ENCODE results near the gene EIF5. TPM values are rescaled to one million over a fixed set of nuclear protein-coding genes. Genes with fewer than 3 reads are reported as not detected.

EIF5 gene
- total RNA-seq (2014; rRNA removed; shearing (Covaris generic)), result 161 and 306 TPM in 2 replicates

DNA sequence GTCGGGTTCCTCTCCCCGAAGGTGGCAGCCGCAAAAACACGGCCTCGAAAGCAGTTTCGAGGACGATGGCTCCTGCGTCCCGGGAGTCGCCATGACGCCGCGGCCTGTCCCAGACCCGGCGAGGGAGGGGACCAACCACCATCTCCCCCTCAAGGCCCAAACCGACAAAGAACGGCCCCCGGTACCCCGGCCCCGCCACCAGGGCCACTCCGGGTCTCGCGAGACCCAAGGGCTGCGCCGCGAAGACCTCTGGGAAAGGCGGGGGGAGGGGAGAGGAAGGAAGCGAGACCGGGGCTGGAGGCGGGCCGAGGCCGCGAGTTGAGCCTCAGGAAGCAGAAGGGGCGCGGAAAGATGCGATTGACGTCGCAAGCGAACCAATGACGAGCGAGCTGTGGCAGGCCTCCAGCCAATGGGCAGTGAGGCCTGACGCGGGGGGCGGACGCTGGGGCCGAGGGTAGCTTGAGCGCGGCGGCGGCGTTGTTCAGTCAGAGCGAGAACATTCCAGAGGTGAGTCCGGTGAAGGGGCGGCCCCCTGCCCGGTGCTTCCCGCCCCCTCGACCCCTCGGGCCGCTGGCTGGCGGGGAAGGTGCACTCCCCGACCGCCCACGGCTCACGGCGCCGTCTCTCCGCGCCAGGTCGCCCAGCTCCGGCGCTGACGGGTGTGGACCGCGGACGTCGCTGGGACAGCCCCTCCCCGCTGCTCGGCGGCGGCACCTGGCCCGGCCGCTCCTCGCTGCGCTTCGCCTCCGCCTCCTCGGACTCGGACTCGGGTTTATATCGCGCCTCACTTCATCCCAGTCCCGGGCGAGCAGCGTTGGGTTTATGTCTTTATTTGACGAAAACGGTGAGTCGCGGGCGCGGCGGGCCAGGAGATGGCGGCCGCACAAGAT is at the start of gene EIF5:
Gene EIF5, plus strand, starts transcription at position 484 of the 890 bp plus-strand sequence. CDS start 1,624 bp downstream, outside the sequence.
- peak; percentile 100 for DNase-seq (ENCODE audit: low read depth)

DNA sequence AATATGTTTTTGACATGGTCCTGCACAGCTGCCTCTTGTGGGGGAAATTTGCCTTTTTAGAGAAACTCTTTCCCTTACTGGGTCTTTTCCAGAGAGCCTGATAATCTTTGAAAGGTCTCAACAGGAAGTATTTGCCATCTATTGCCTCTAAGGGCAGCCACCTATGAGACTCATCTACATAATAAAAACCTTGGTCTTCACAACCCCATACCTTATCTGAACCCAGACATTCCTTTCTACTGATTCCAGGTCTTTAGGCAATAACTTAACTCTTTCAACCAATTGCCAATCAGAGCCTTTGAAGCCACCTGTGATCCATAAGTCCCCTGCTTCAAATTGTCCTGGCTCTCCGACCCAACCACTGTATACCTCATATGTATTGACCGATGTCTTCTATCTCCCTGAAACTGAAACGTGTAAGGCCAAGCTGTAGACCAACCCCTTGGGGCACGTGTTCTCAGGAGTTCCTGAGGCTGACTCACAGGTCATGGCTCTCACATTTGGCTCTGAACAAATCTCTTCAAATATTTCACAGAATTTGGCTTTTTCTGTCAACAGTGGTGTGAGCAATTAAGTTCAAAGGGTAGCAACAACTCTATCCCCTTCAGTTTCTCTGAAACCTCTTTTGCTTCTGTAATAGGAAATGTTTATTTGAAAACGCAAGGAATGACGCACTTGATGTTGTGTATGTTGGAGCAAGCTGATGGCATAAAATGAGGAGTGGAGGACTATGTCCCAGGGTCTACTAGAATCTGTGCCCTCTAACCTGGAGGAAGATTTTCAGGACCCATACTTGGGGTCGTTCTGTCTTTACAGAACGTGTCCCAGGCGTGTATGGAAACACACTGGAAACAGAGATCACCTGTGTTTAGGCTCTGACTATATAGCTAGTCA is 49.2 kb upstream of the EIF5 start:
- DNase-seq (ENCODE audit: low read depth), result peak; percentile 29

DNA sequence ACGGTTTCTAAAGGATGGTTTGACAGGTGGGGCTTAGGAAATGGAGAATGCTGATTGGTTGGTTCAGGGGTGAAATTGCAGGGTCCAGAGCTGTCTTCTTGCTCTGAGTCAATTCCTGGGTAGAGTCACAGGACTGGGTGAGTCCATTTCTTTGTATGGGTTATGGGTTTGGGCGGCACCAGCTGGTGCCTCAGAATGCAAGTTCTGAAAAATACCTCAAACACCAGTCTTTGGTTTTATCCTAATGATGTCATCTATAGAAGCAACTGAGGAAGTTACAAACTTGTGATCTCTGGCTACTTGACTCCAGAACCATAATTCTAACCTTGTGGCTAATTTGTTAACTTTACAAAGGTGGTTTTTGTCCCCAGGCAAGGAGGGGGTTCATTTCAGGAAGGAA is 47.6 kb upstream of the EIF5 start:
- DNase-seq (ENCODE audit: low read depth), result no peak

DNA sequence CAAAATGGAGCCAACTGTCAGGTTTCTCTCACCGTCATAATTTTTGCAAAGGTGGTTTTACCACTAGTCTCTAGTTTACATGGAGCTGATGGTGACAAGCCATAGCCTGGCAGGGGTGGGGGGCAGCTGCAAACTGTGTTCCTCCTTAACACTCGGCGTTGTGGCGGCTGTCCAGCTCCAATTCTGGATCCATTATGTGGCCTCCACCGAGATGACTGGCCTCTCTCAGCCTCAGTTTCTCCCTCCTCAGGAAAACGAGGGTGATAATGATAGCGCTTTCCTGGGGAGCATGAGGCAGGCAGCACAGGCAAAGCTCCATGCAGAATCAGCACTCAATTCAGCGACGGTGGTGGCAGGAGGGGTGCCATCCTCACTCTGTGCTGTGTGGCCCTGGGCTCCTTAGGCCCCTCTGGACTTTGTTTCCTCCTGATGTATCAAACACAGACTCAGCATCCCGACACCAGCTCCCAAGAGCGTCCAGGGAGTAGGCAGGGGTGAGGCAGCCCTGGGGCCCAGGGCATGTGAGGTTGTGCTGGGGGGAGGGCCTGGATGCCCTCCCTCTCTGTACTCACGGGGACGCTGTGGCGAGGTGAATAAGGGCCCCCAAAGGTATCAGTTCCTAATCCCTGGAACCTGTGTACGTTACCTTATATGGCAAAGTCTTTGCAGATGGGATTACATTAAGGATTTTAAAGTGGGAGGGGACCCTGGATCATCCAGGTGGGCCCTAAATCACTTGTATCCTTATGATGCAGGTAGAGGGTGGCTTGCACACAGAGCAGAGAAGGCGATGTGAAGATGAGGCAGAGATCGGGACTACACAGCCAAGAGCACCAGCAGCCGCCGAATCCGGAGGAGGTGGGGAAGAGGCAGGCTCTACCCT is 46.8 kb upstream of the EIF5 start:
- DNase-seq (ENCODE audit: low read depth), result no peak

DNA sequence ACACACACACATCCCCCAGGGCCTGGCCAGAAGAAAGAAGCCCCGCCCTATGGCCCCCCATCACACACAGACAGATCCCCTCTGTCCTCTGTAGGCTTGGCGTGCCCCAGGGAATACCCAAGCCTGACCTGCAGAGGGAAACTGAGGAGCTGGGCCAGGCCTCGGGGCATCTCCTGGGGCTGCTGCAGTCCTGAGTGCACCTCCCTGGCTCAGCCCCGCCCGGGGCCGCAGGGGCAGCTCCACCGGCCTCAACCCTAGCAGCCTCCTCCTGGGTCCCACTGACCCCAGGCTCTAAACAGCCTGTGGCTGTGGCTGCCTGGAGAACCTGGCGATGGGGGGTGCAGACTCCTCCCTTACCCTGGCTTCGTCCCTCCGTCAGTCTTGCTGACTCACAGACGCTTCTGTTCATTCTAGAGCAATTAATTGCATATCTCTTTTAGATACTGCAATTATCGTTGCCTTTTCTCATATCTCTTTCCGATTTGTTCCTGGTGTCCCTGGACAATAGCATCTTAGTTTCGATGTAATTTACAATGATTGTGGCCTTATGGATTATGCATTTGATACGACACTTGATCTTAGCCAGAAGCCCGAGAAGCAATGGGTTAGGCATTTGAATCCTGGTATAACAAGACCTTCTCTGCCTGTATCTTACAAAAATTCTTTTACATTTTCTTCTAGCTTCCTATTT is 45.8 kb upstream of the EIF5 start:
- no peak for DNase-seq (ENCODE audit: low read depth)

DNA sequence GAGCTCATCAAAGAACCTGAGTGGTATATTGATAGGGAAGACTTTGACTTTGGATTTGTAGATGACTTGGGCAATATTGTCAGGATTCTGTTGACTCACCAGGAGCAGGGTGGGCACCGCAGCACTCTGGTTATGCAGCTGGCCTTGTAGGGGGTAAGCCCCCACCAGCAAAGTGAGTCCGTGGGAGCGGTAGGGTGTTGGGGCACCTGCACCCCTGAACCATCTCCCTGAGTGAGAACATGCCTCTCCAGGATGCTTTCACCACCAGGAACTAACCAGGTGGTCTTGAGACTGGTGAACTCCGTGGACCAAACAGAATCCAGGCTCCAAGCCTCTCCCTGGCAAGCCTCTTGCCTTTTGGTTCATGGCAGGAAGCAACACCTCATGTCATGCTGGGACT is 44.0 kb upstream of the EIF5 start:
- DNase-seq (ENCODE audit: low read depth), result no peak

DNA sequence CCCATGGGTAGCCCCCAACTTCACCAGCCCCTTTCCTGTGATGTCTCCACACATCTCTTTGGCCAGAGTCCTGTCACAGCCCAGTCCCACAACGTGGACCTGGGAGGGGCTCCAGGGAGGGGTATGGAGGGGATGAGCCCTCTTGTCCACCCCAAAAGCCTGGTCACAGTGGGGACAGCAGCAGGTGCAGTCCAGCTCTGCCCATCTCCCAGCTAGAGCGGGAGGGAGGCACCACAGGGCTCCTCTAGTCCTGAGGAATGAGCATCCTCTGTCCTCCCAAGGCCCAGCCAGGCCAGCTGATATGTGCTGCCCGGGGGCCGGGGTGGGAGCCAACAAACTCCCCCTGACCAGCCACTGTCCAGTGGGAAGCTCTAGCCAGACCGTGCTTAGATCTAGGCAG is 43.5 kb upstream of the EIF5 start:
- no peak for DNase-seq (ENCODE audit: low read depth)

DNA sequence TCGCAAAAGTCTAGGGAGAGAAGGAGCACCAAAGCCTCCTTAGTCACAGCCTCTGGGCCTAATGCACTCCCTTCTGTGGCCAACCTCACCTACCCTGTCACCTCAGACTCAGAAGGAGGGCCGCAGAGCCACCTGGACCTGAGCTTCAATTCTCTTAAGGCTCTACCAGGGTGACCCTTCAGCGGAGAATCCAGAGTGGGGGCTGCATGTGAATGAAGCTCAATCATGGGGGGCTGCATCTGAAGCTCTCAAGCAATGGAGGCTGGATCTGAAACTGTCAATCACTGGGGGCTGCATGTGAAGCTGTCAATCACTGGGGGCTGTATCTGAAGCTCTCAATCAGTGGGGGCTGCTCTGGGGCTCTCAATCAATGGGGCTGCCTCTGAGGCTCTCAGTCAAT is 43.1 kb upstream of the EIF5 start:
- no peak for DNase-seq (ENCODE audit: low read depth)

DNA sequence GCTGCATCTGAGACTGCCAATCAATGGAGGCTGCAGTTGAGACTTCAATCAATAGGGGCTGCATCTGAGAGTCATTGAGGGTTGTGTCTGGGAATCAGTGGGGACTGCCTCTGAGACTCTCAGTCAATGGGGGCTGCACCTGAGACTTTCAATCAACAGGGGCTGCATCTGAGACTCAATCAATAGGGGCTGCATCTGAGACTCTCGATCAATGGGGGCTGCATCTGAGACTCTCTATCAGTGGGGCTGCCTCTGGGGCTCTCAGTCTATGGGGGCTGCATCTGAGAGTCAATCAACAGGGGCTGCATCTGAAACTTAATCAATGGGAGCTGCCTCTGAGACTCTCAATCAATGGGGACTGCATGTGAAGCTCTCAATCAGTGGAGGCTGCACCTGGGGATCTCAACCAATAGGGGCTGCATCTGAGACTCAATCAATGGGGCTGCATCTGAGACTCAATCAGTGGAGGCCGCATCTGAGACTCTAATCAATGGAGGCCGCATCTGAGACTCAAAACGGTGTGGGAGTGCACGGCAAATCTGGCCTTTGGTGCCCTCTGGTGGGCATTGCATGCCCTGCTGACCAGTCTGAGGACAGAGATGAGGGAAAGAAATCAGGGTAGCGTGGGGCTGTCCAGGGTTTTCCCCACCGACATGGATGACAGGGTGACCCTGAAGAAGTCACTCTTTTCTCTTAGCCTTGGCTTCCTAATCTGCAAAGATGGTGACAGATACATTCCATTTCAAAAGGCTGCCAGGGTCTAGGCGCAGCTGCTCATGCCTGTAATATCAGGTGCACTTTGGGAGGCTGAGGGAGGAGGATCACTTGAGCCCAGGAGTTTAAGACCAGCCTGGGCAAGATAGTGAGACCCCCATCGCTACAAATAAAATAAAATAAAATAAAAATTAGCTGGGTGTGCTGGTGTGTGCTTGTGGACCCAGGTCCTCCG is 41.3 kb upstream of the EIF5 start:
- peak; percentile 79 for DNase-seq (ENCODE audit: low read depth)

DNA sequence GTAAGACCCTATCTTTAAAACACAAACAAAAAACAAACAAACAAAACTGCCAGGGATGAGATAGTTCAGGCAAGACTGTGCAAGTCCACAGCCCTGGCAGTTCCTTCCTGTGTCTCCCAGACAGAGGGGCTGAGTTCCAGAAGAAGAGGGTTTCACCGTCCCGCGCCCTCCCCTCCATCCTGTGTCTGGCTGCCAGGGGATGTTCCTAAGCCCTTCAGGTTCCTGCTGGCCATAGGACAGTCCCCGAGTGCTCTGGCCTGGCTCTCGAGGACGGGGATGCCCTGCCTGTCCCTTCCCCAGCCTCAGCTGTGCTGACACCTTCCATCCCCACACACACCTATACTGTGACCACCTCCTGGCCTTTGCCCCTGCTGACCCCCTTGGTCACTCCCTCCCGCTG is 40.6 kb upstream of the EIF5 start:
- DNase-seq (ENCODE audit: low read depth), result no peak

DNA sequence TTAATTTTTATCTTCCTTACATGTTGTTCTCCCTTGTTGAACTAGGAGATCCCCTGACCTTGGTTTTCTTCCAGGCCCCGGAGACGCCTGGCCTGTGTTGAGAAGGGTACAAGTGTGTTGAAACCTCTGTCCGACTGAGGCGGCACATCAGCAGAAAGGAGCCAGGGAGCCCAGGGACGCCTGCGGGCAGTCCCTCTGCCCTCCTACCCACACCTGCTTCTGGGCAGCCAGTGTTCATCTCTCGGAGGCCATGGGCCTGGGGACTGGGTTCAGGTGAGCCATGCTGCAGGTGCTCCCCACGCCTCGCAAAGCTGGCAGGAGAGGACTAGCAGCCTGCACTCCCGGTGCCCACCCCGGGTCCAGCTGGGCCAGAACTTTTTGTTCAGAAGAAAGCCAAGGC is 39.9 kb upstream of the EIF5 start:
- DNase-seq (ENCODE audit: low read depth), result no peak

DNA sequence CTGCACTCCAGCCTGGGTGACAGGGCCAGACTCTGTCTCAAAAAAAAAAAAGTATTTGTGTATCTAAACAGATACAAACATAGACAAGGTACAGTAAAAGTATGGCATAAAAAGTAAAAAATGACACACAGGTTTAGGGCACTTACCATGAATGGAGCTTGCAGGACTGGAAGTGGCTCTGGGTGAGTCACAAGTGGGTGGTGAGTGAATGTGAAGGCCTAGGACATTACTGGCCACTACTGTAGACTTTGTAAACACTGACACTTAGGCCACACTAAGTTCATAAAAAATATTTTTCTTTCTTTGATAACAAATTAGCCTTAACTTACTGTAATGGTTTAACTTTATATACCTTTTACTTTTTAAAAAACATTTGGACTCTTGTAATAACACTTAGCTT is 38.0 kb upstream of the EIF5 start:
- peak; percentile 71 for DNase-seq (ENCODE audit: low read depth)

DNA sequence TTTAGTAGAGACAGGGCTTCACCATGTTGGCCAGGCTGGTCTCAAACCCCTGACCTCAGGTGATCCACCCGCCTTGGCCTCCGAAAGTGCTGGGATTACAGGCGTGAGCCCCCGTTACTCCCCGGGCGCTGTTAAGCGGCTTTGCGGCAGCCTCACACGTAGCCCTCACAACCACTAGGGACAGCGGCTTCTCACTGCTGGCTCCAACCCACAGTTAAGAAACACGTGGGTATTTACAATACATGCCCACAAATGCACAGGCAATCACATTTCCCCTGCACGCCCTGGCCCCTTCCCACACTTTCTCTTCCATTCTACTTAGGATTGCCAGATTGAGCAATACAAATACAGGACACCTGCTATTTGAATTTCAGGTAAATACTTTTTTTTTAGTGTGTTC is 37.0 kb upstream of the EIF5 start:
- no peak for DNase-seq (ENCODE audit: low read depth)

DNA sequence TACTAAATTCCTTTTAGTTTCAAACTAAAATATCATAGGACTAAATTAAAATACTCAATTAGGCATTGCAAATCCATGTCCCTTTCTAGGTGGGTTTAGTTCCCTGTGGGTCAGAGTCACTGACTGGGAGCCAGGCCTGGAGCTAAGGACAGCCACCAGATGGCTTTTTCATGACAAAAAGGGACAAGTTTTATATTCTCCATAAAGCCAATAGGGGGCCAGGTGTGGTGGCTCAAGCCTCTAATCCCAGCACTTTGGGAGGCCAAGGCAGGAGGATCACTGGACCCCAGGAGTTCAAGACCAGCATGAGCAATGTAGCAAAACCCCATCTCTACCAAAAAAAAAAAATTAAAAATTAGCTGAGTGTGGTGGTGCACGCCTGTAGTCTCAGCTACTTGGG is 35.4 kb upstream of the EIF5 start:
- no peak for DNase-seq (ENCODE audit: low read depth)

DNA sequence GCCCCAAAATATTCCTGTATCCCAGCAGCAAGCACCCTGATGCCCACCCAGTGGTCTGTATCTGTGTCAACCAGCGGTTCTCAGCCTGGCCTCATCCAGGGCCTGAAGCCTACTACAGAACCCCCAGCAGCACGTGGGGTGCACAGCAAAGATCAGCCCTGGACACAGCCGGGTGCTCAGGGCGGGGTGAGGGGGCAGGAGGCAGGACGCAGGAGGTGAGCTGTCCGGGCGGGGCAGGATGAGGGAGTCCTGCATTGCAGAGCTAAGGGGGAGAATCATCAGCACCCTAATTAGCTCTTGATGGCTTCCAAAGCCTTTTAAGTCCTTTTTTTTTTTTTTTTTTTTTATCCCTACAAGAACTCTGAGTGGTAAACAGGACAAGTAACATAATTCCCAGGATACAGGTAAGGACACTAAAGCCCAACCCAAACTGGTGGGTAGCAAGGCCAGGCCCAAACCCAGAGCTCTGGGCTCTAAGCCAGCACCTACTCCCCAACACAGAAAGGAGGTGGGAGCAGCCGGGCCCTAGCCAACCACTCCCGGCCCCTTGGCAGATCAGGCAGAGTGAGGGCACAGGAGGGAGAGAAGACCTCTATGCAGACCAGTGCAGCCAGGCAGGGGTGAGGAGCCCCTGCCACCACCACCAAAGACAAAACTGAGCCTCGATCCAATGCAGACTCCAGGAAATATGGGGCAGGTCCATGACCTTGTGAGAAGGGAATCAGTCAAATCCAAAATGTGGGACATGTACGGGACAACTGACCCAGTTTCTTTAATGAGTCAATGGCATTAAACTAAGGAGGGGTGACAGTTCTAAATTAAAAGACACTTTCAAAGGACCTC is 32.3 kb upstream of the EIF5 start:
- no peak for DNase-seq (ENCODE audit: low read depth)

DNA sequence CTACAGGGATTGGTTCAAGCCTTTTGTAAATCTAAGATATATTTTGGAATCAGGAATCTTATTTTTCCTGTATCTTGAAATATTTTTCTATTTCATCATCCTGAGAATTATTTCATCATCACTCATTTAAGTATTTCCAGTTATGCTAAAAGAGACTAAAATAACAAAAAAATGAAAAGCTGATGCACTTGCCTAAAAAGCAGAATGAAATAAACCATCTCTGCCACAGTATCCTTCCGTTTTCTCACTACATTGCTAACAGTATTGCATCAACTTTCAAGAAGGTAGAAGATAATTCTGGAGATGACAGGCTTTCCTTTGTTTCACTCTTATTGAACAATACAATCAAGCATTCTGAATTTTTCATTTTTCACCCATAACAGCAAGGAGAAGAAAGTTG is 31.1 kb upstream of the EIF5 start:
- no peak for DNase-seq (ENCODE audit: low read depth)

DNA sequence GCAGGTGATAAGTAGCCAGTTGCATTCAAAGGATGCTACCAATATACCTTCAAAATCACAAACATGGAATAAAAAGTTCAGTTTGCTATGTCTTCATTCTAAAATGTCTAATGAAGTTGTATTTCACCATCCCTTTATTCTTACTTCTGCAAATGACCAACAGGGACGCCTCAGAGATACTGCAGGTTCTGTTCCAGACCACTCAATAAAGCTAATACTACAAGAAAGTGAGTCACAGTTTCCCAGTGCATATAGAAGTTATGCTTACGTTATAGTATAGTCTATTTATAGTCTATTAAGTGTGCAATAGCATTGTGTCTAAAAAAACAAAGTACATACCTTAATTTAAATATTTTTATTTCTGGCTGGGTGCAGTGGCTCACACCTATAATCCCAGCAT is 29.3 kb upstream of the EIF5 start:
- no peak for DNase-seq (ENCODE audit: low read depth)

DNA sequence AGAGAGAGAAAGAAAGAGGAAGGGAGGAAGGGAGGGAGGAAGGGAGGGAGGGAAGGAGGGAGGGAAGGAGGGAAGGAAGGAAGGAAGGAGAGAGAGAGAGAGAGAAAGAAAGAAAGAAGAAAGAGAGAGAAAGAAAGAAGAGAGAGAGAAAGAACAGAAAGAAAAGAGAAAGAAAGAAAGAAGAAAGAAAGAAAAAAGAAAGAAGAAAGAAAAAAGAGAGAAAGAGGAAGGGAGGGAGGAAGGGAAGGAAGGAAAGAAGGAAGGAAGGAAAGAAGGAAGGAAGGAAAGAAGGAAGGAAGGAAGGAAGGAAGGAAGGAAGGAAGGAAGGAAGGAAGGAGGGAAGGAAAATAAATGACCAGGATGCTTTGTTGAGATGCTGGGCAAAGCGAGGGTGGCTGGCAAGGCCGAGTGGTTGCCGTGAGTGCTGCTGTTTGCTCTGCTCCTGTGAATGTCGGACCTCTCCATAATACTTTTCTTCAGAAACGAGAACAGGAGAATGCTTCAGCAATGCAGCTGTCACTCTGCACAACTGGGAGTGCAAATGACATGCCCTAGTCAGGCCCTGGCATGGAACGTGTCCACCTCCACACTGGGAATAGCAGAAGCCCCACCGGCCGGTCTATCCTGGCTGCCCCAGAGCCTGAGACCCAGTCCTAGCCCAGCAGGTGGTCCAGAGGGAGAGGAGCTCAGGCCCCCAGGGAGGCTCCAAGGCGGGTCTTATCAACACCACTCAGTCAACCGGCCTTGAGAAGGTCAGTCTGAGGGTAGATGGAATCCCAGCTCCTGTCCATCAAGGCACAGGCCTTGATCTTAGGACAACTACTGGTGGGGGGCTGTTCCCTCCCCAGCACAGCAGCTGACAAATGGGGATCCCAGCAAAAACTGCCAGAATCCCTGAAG is 25.1 kb upstream of the EIF5 start:
- DNase-seq (ENCODE audit: low read depth), result no peak
